ENCODE measurements around the gene PPFIBP2. TPM values are rescaled to one million over a fixed set of nuclear protein-coding genes. Genes with fewer than 3 reads are reported as not detected.

The PPFIBP2 gene
- polyA plus RNA-seq, 2 donors: 27.4 to 32.1 TPM

Other genes with a start within 250 kb of the PPFIBP2 start
- gene OLFML1, start 28.5 kb upstream of the PPFIBP2 start, polyA plus RNA-seq: 1 to 10 TPM in 1 of 2 donors, under 1 TPM in 1; 0.49 to 1.2 TPM
- 10 to 100 TPM; 10.0 to 20.7 TPM for gene CYB5R2, start 159.5 kb downstream of the PPFIBP2 start, polyA plus RNA-seq
- gene OVCH2, start 192.5 kb downstream of the PPFIBP2 start, polyA plus RNA-seq: under 1 TPM; 0.06 to 0.14 TPM